HG03520 (cell line): Measurements from ENCODE around the gene EML1.

Experiments used
- ATAC-seq: cut with Tn5 transposase; IDR thresholded peaks from one replicate; pipeline ENCODE4 v1.9.1; 2021; ENCODE audit warnings: mild to moderate bottlenecking, moderate library complexity; ENCODE audit not compliant: unreplicated experiment

Gene EML1

DNA sequence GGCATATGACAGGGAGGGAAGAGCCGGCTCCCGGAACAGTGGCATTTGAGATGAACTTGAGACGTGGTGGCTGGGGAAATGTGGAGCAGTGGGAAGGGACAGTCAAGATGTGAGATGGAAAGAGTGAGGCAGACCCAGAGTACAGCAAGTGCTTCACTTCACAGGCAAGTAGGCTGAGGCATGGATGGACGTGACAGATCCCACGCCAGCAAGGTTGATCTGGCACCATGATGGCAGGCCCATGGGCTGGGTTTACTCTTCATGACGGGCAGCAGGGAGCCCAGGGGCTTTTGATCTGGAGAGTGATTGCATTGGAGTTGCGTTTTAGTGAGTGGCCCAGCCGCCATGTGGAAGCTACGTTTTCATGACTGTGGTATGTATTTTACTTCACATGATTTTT lies 17.9 kb upstream of the EML1 start:
- no peak for ATAC-seq

GRCh38 chr14:99777951-99778350 lies 15.3 kb upstream of the EML1 start:
- no peak for ATAC-seq

GRCh38 chr14:99779751-99780150 lies 13.5 kb upstream of the EML1 start:
- ATAC-seq = no peak

DNA sequence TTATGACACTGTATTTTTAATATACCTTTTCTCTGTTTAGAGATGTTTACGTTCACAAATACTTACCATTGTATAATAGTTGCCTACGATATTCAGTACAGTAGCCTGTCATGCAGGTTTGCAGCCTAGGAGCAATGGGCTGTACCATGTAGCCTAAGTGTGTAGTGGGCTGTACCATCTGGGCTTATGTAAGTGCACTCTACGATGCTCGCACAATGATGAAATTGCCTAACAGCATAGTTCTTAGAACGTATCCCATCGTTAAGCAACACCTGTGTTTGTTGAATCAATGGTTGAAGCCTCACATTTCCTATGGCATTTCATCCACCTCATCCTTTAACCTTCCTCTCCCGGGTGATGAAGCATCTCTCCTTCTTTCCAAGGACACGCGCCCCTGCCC lies 12.5 kb upstream of the EML1 start:
- no peak for ATAC-seq

GRCh38 chr14:99781091-99781490 lies 12.1 kb upstream of the EML1 start:
- no peak for ATAC-seq

GRCh38 chr14:99781853-99782610 lies 11.2 kb upstream of the EML1 start:
- no peak for ATAC-seq

GRCh38 chr14:99784508-99784907 lies 8.7 kb upstream of the EML1 start:
- ATAC-seq = no peak

- no peak for ATAC-seq
Observed at GRCh38 chr14:99785426-99785825, 7.8 kb upstream of the EML1 start.

DNA sequence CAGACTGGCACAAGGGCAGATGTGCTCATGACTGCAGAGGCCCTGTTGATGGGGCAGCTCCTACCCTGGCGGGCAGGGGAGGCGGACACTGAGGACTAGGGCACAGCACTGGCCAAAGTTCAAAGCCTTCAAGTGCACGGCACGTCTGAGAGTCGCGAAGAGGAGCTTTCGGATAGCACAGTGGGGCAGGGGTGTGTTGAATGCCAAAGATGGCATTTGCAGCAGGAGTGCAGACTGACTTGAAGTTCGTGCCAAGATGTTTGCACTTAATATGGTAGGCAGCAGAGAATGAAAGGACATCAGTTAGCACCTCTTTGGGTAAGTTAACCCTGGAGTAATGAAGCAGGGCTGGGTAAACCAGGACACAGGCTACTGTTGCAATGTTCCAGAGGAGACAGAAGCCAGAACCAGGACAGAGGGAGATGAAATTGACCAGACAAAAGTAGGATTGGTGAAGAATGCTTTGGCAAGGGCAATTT lies 6.7 kb upstream of the EML1 start:
- ATAC-seq = no peak

DNA sequence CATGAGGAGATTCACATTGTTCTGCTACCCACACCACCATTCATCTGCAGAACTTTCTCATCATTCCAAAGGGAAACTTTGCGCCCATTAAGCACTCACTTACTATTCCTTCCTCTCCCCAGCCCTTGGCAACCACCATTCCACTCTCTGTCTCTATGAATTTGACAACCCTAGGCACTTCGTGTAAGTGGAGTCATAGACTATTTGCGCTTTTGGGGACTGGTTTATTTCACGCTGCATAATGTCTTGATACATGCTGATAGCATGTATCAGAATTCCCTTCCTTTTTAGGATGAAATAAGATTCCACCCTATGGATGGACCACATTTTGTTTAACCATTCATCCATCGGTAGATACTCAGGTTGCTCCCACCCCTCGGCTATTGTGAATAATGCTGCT lies 4.5 kb upstream of the EML1 start:
- no peak for ATAC-seq

- no peak for ATAC-seq
Observed at GRCh38 chr14:99789581-99789980, 3.6 kb upstream of the EML1 start.

GRCh38 chr14:99790201-99790977 lies 2.8 kb upstream of the EML1 start:
- no peak for ATAC-seq

DNA sequence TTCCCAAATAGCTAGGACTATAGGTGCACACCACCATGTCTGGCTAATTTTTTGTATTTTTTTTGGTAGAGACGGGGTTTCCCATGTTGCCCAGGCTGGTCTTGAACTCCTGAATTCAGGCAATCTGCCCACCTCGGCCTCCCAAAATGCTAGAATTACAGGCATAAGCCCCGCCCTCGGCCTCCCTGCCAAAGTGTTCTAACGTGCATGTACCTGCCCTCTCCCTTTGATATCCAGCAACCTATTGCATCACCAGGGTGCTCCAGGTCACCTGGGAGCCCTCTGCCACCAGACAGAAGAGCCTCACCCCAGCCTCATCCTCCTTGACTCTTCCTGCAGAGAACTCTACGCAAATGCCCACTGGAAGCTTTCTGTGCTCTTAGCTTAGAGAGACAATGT lies 2.2 kb upstream of the EML1 start:
- ATAC-seq = no peak

GRCh38 chr14:99791476-99792209 lies 1.6 kb upstream of the EML1 start:
- no peak for ATAC-seq

- no peak for ATAC-seq
Observed at GRCh38 chr14:99792210-99792535, 1.0 kb upstream of the EML1 start.

- no peak for ATAC-seq
Observed at GRCh38 chr14:99792551-99793212, 531 bp upstream of the EML1 start.

DNA sequence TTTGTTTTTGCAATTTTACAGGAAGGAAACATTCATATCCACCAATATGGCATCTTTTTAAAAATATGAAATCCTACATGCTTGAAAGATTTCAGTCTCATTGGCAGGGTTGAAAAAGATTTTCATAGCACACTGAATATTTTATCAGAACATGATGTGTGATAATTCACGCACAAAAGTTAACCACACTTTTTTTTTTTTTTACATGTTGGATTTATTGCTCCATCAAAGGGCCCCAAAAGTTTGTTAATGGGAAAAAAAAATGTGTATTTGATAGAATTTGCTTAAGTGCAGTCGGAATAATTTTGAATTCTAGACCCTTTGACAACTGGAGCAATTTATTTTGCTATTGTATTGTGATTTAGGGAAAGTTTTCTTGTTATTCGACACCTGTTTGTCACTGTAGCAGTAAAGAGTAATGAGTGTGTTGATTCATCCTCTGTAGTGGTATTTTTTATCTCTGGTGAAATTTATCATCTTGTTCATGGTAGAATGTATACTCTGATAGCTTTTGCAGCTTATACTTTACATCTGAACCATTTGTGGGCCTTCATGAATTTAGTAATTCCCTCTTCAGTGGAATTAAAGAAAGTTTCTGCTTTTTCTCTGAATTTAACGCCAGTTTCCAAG lies 1.1 kb downstream of the EML1 start:
- no peak for ATAC-seq

DNA sequence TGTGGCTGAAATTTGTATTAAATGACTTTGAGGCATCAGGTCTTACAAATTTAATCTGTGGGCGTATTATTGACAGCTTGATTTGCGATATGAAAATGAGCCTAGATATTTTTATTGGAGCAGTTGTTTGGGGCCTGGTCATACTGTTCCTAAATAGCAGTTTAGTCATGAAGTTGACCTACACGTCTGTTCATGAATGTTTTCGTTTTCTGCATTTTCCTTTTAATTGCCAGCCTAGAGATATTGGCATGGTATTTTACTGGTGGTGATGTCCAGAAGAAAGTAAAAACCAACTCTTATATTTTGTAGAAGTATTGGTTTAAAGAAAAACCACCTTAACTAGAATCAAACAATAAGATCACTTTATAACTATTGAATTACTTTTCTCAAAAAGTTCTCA lies 1.8 kb downstream of the EML1 start:
- no peak for ATAC-seq

DNA sequence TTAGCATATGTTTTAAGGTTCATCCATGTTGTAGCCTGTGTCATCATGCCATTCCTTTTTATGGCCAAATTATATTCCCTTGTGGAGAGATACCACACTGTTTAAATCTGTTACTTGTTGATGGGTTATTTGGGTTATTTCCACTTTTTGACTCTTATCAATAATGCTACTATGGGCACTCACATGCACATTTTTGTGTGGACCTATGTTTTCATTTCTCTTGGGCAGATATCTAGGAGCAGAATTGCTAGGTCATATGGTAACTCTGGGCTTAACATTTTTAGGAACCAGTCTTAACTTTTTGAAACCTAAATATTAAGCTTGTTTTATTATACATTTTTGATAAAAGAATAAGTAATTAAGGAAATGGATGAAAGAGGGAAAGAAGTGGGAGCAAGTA lies 4.0 kb downstream of the EML1 start:
- no peak for ATAC-seq

- ATAC-seq = no peak
Observed at GRCh38 chr14:99800781-99801180, 7.6 kb downstream of the EML1 start.
